HepG2 (cell line): ENCODE data around the gene SLC22A9. TPM values are rescaled to one million over a fixed set of nuclear protein-coding genes. Genes with fewer than 3 reads are reported as not detected.

Source experiments
- ATAC-seq: fragments of 200-7000 bp; cut with Tn5 transposase; 3 replicates; pipeline ENCODE4 v1.9.1; 2020; ENCODE audit warnings: mild to moderate bottlenecking, moderate library complexity
- BruUV-seq: library from RNA; stranded (reverse); fragments of 400-500 nt; replicated peaks from 2 replicates; lab custom pipeline; 2021; lab: Mats Ljungman, UMichigan
- CTCF ChIA-PET: fragments of 300-600 bp; formaldehyde crosslinking; extraction: SDS; loops from one replicate; lab custom pipeline; 2021; ENCODE audit warnings: low total read pairs, inconsistent platforms, low intra/inter-chr PET ratio; lab: Yijun Ruan, JAX
- POLR2A ChIA-PET: fragments of 350-600 bp; sonication (Branson Sonifier 250); formaldehyde crosslinking; loops from one replicate; lab custom pipeline; 2020; ENCODE audit warnings: antibody characterized with exemption, inconsistent platforms; lab: Yijun Ruan, JAX
- DNase-seq: peaks from one replicate; pipeline ENCODE4 v3.0.0-alpha.2; 2015; ENCODE audit warnings: low spot score
- FAIRE-seq: peaks from 3 replicates; lab custom pipeline; 2011; peaks lifted over from hg19 to GRCh38; lab: Jason Lieb, UNC
- H2AFZ ChIP-seq: one replicate; pipeline ENCODE4 v1.6.1; 2011; ENCODE audit warnings: low read length, inconsistent platforms
- H3K27ac ChIP-seq: fragments of 300-600 bp; 3 replicates; pipeline ENCODE4 v1.8.0; 2011; ENCODE audit warnings: mixed run types, mild to moderate bottlenecking, mixed read lengths, low read length, inconsistent platforms; ENCODE audit not compliant: insufficient read depth; ENCODE audit errors: extremely low read length
- H3K27me3 ChIP-seq, 2 experiments: fragments of 200-600 bp in 1 of 2; 2 replicates in 1 of 2; 3 replicates in 1 of 2; pipeline versions ENCODE4 v1.6.0 to v1.8.0; 2011; ENCODE audit warnings: low read length in 2 of 2, mild to moderate bottlenecking in 2 of 2, moderate library complexity in 2 of 2, inconsistent platforms in 1 of 2; ENCODE audit not compliant: insufficient read depth in 2 of 2, control insufficient read depth in 1 of 2
- H3K36me3 ChIP-seq, 2 experiments: fragments of 200-600 bp in 1 of 2; replicated peaks in 1 of 2; 2 replicates in 1 of 2; 3 replicates in 1 of 2; pipeline versions ENCODE4 v1.5.1 to v1.8.0; 2011; ENCODE audit warnings: low read length in 2 of 2, inconsistent platforms in 1 of 2; ENCODE audit not compliant: insufficient read depth in 2 of 2, control insufficient read depth in 1 of 2
- H3K4me1 ChIP-seq: 2 replicates; pipeline ENCODE4 v1.5.1; 2012; ENCODE audit warnings: low read length, inconsistent platforms; ENCODE audit not compliant: insufficient read depth
- H3K4me2 ChIP-seq: 2 replicates; pipeline ENCODE4 v1.6.0; 2011; ENCODE audit warnings: low read depth, low read length, inconsistent platforms
- H3K4me3 ChIP-seq, 3 experiments: fragments of 200-600 bp in 1 of 3; sonication (generic), shearing (Covaris generic) in 1 of 3; replicated peaks in 1 of 3; 2 replicates each; pipeline ENCODE4 v1.5.1; 2011 to 2016; ENCODE audit warnings: low read length in 3 of 3, inconsistent platforms in 2 of 3, low read depth in 2 of 3, mild to moderate bottlenecking in 2 of 3, control low read depth in 1 of 3, mixed read lengths in 1 of 3; ENCODE audit not compliant: insufficient read depth in 1 of 3
- H3K79me2 ChIP-seq: one replicate; pipeline ENCODE4 v1.6.1; 2011; ENCODE audit warnings: low read length, inconsistent platforms; ENCODE audit not compliant: insufficient read depth
- H3K9ac ChIP-seq: 2 replicates; pipeline ENCODE4 v1.6.0; 2011; ENCODE audit warnings: mild to moderate bottlenecking, low read depth, low read length, inconsistent platforms; ENCODE audit not compliant: insufficient read depth
- H3K9me3 ChIP-seq: 2 replicates; pipeline ENCODE4 v1.5.1; 2012; ENCODE audit warnings: mild to moderate bottlenecking, low read length
- H4K20me1 ChIP-seq: 2 replicates; pipeline ENCODE4 v1.6.0; 2011; ENCODE audit warnings: inconsistent platforms, mild to moderate bottlenecking, low read length, moderate library complexity; ENCODE audit not compliant: insufficient read depth
- ADNP ChIP-seq: sonication (generic); formaldehyde crosslinking; IDR thresholded peaks from 2 replicates; pipeline ENCODE4 v1.4.0; 2020; ENCODE audit warnings: missing genetic modification reagents
- ELF3 ChIP-seq: IDR thresholded peaks from 2 replicates; pipeline ENCODE4 v1.6.1; 2016; ENCODE audit warnings: missing genetic modification reagents, missing compliant biosample characterization
- FIP1L1 ChIP-seq: fragments of 200-400 bp; formaldehyde crosslinking; IDR thresholded peaks from 2 replicates; pipeline ENCODE4 v1.6.1; 2018; ENCODE audit warnings: low read depth, mild to moderate bottlenecking, low read length, moderate library complexity, borderline replicate concordance; ENCODE audit not compliant: insufficient read depth
- FOXK1 ChIP-seq: sonication (generic); formaldehyde crosslinking; IDR thresholded peaks from 2 replicates; pipeline ENCODE4 v1.4.0; 2020; ENCODE audit warnings: low read depth, missing genetic modification reagents, borderline replicate concordance
- GATAD1 ChIP-seq: IDR thresholded peaks from 2 replicates; pipeline ENCODE4 v1.6.1; 2016; ENCODE audit warnings: missing genetic modification reagents, missing compliant biosample characterization
- KLF12 ChIP-seq: sonication (generic); formaldehyde crosslinking; IDR thresholded peaks from 2 replicates; pipeline ENCODE4 v1.4.0; 2020; ENCODE audit warnings: missing genetic modification reagents, borderline replicate concordance
- MED1 ChIP-seq: sonication (generic); formaldehyde crosslinking; IDR thresholded peaks from 2 replicates; pipeline ENCODE4 v1.4.0; 2020; ENCODE audit warnings: missing genetic modification reagents
- MEIS2 ChIP-seq: sonication (generic); formaldehyde crosslinking; IDR thresholded peaks from 2 replicates; pipeline ENCODE4 v1.9.0; 2021; ENCODE audit warnings: mild to moderate bottlenecking, missing genetic modification reagents
- MIER3 ChIP-seq: IDR thresholded peaks from 2 replicates; pipeline ENCODE4 v1.6.1; 2016; ENCODE audit warnings: missing compliant biosample characterization, borderline replicate concordance
- MIXL1 ChIP-seq: IDR thresholded peaks from 2 replicates; pipeline ENCODE4 v1.6.1; 2016
- NR2F2 ChIP-seq: IDR thresholded peaks from 2 replicates; pipeline ENCODE4 v1.6.1; 2012; ENCODE audit warnings: low read depth, inconsistent platforms, borderline replicate concordance
- PPARG ChIP-seq: conservative IDR thresholded peaks from 2 replicates; pipeline ENCODE4 v1.6.1; 2016; ENCODE audit warnings: missing biosample characterization, missing genetic modification reagents
- SIX1 ChIP-seq: sonication (generic); formaldehyde crosslinking; IDR thresholded peaks from 2 replicates; pipeline ENCODE4 v1.4.0; 2020; ENCODE audit warnings: missing genetic modification reagents, borderline replicate concordance
- SYNCRIP ChIP-seq: fragments of 200-400 bp; formaldehyde crosslinking; IDR thresholded peaks from 2 replicates; pipeline ENCODE4 v1.6.1; 2018; ENCODE audit warnings: mild to moderate bottlenecking, low read depth, low read length; ENCODE audit not compliant: insufficient read depth
- ZBTB2 ChIP-seq: sonication (generic); formaldehyde crosslinking; IDR thresholded peaks from 2 replicates; pipeline ENCODE4 v1.8.0; 2022; ENCODE audit warnings: low read depth, missing genetic modification reagents
- ZNF33B ChIP-seq: sonication (generic); formaldehyde crosslinking; IDR thresholded peaks from 2 replicates; pipeline ENCODE4 v1.5.1; 2020; ENCODE audit warnings: mild to moderate bottlenecking, missing genetic modification reagents
- ZNF816 ChIP-seq: sonication (generic); formaldehyde crosslinking; IDR thresholded peaks from 2 replicates; pipeline ENCODE4 v1.8.0; 2022; ENCODE audit warnings: missing genetic modification reagents, mild to moderate bottlenecking, borderline replicate concordance
- WGBS: methylation state at CpG from one replicate; pipeline ENCODE4 v1.1.6; 2017; ENCODE audit warnings: low lambda C conversion rate; 5-methylcytosine and 5-hydroxymethylcytosine counted together
- in situ Hi-C: cut with HindIII; loops from 2 replicates; pipeline ENCODE4 v1.10.0; 2017; ENCODE audit warnings: low pct_unique_long_range_greater_than_20kb; ENCODE audit not compliant: extremely low pct_ligation_motif_present
- intact Hi-C: fragments of 100-400 bp; cut with micrococcal nuclease; formaldehyde crosslinking; loops from one replicate; pipeline ENCODE4 v1.10.0; 2022; ENCODE audit not compliant: unreplicated experiment
- polyA plus RNA-seq, 8 experiments: library from polyadenylated mRNA; depleted of rRNA in 3 of 8; stranded (reverse) in 7 of 8; unstranded in 1 of 8; fragments of >200 nt; fragmentation: Illumina TruSeq in 4 of 8; extraction: Trizol in 4 of 8; gene quantifications; 2 replicates each; pipeline versions ENCODE4 v1.2.1 to v1.2.3, GENCODE V29; 2011 to 2016; ENCODE audit warnings: low read depth in 4 of 8, missing spikeins in 1 of 8, mixed read lengths in 1 of 8; ENCODE audit not compliant: insufficient read depth in 1 of 8
- total RNA-seq, 5 experiments: library from RNA; depleted of rRNA; stranded (reverse); fragments of >200 nt; fragmentation: Illumina TruSeq; extraction: Trizol; gene quantifications; 2 replicates each; pipeline ENCODE4 v1.2.3, GENCODE V29; 2016; ENCODE audit warnings: low read depth in 1 of 5
- TF ChIP-seq, protein P1 (sequence below): sonication (generic); formaldehyde crosslinking; IDR thresholded peaks from 2 replicates; pipeline ENCODE4 v1.4.0; 2020; ENCODE audit warnings: missing genetic modification reagents, mild to moderate bottlenecking, borderline replicate concordance
- TF ChIP-seq, protein P2 (sequence below): sonication (generic); formaldehyde crosslinking; IDR thresholded peaks from 2 replicates; pipeline ENCODE4 v1.8.1; 2023; ENCODE audit warnings: mild to moderate bottlenecking, missing genetic modification reagents, borderline replicate concordance

The SLC22A9 gene
- total and polyA plus RNA-seq, 2 of the 13 experiments (the other 11 are each of a cell fraction or from before 2014, with no cell fraction given) = 4.0 to 11.7 TPM

GRCh38 chr11:63404161-63404935 lies 34.8 kb downstream of the SLC22A9 start:
- Histone ChIP-seq H4K20me1 (no peaks in the 10 kb centered on the region), H3K9me3 (no peaks in the 10 kb centered on the region), H2AFZ (no peak overlapping the region), H3K79me2 (no peaks in the 10 kb centered on the region), H3K4me3 (no peak overlapping the region), H3K9ac (no peak overlapping the region), H3K27ac (peak overlapping the region; percentile 58), H3K27me3 (no peaks in the 10 kb centered on the region), H3K4me1 (peaks cover 18% of the 10 kb centered on the region), H3K36me3 (no peaks in the 10 kb centered on the region; a peak in 1 of 5 replicates), H3K4me2 (peak overlapping the region; percentile 63)
- WGBS = 49% methylated on average over 5 of the region's 5 CpGs
- peak; percentile 80 for FAIRE-seq
- ChIA-PET POLR2A (no interaction called here), CTCF (no interaction called here)
- peak; percentile 71 for DNase-seq
- ATAC-seq = peak; percentile 100
- BruUV-seq = no TSS peak
- in situ Hi-C loops = no loop called here
- intact Hi-C loops = no loop called here
- TF ChIP-seq FOXK1 (CRISPR knock-in tag) (peak; percentile 90), MED1 (peak; percentile 73), MEIS2 (peak; percentile 31; the same call in 1 of the 2 replicates), FIP1L1 (no peak), ZNF33B (CRISPR knock-in tag) (no peak), KLF12 (CRISPR knock-in tag) (no peak), MIER3 (CRISPR knock-in tag) (no peak; the same call in 1 of the 2 replicates), MIXL1 (CRISPR knock-in tag) (peak; percentile 39; the same call in 1 of the 2 replicates), PPARG (CRISPR knock-in tag) (peak; percentile 92), ADNP (CRISPR knock-in tag) (no peak), ELF3 (CRISPR knock-in tag) (peak; percentile 47; the same call in 1 of the 2 replicates), ZNF816 (CRISPR knock-in tag) (peak; percentile 69; the same call in 1 of the 2 replicates), GATAD1 (0 out of 2 replicates have a peak, but pooled peaks have one; percentile 30), SYNCRIP (no peak), SIX1 (peak; percentile 16; the same call in 1 of the 2 replicates), NR2F2 (peak; percentile 66; the same call in 1 of the 2 replicates), ZBTB2 (no peak)
- TF ChIP-seq, protein P1, sequence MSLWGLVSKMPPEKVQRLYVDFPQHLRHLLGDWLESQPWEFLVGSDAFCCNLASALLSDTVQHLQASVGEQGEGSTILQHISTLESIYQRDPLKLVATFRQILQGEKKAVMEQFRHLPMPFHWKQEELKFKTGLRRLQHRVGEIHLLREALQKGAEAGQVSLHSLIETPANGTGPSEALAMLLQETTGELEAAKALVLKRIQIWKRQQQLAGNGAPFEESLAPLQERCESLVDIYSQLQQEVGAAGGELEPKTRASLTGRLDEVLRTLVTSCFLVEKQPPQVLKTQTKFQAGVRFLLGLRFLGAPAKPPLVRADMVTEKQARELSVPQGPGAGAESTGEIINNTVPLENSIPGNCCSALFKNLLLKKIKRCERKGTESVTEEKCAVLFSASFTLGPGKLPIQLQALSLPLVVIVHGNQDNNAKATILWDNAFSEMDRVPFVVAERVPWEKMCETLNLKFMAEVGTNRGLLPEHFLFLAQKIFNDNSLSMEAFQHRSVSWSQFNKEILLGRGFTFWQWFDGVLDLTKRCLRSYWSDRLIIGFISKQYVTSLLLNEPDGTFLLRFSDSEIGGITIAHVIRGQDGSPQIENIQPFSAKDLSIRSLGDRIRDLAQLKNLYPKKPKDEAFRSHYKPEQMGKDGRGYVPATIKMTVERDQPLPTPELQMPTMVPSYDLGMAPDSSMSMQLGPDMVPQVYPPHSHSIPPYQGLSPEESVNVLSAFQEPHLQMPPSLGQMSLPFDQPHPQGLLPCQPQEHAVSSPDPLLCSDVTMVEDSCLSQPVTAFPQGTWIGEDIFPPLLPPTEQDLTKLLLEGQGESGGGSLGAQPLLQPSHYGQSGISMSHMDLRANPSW = no peak
- TF ChIP-seq, protein P2, sequence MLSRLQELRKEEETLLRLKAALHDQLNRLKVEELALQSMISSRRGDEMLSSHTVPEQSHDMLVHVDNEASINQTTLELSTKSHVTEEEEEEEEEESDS = no peak
